A549 (cell line): ENCODE results near the gene NBEAL2. TPM values are rescaled to one million over a fixed set of nuclear protein-coding genes. Genes with fewer than 3 reads are reported as not detected.

Source experiments
- ATAC-seq, 2 experiments: fragments of 200-7000 bp in 1 of 2; fragments of >200 bp in 1 of 2; cut with Nextera tagmentation in 1 of 2; cut with Tn5 transposase in 1 of 2; 3 replicates each; pipeline versions ENCODE4 v1.8.0 to v1.9.1; 2018 to 2020; ENCODE audit warnings: mild to moderate bottlenecking in 1 of 2, moderate library complexity in 1 of 2
- CTCF ChIA-PET: fragments of 300-600 bp; sonication (Branson Sonifier 250); formaldehyde crosslinking; extraction: SDS; loops from one replicate; lab custom pipeline; 2021; ENCODE audit warnings: antibody characterized with exemption, inconsistent platforms; lab: Yijun Ruan, JAX
- POLR2A ChIA-PET: fragments of 350-600 bp; formaldehyde crosslinking; extraction: SDS; loops from one replicate; lab custom pipeline; 2021; ENCODE audit warnings: antibody characterized with exemption, inconsistent platforms; lab: Yijun Ruan, JAX
- DNase-seq, 2 experiments: peaks; one replicate each; pipeline versions ENCODE4 v3.0.0 to v3.0.0-alpha.2; 2011 to 2016; ENCODE audit warnings: low read depth in 1 of 2, low spot score in 1 of 2
- FAIRE-seq: peaks from 2 replicates; lab custom pipeline; 2011; peaks lifted over from hg19 to GRCh38; lab: Jason Lieb, UNC
- H3K27ac ChIP-seq, 2 experiments: fragments of >200 bp; sonication (Bioruptor Twin); formaldehyde crosslinking; 3 replicates each; pipeline ENCODE4 v1.5.1; 2016 to 2017
- H3K4me1 ChIP-seq: fragments of >200 bp; sonication (Bioruptor Twin); formaldehyde crosslinking; 3 replicates; pipeline ENCODE4 v1.6.1; 2016
- H3K4me2 ChIP-seq: fragments of >200 bp; sonication (Bioruptor Twin); formaldehyde crosslinking; 3 replicates; pipeline ENCODE4 v1.6.1; 2016
- H3K4me3 ChIP-seq: fragments of >200 bp; sonication (Bioruptor Twin); formaldehyde crosslinking; 3 replicates; pipeline ENCODE4 v1.5.1; 2016
- H3K9me3 ChIP-seq: fragments of >200 bp; sonication (Bioruptor Twin); formaldehyde crosslinking; 3 replicates; pipeline ENCODE4 v1.6.1; 2016
- BHLHE40 ChIP-seq: IDR thresholded peaks from 2 replicates; pipeline ENCODE4 v1.6.1; 2012; ENCODE audit warnings: low read depth, low read length, inconsistent platforms
- CEBPB ChIP-seq, 2 experiments: fragments of >200 bp in 1 of 2; sonication (Bioruptor Twin) in 1 of 2; formaldehyde crosslinking in 1 of 2; IDR thresholded peaks; 2 replicates each; pipeline ENCODE4 v1.6.1; 2012 to 2016
- CHD2 ChIP-seq: fragments of 150-350 bp; IDR thresholded peaks from 2 replicates; pipeline ENCODE4 v1.6.1; 2014; ENCODE audit warnings: low read length; ENCODE audit not compliant: partially characterized antibody
- E2F6 ChIP-seq: IDR thresholded peaks from 2 replicates; pipeline ENCODE4 v1.6.1; 2012; ENCODE audit warnings: low read depth, borderline replicate concordance
- FOSB ChIP-seq: fragments of 250-450 bp; sonication (Bioruptor Pico); IDR thresholded peaks from 2 replicates; pipeline ENCODE4 v1.5.0; 2020; ENCODE audit warnings: mild to moderate bottlenecking, moderate library complexity
- FOXS1 ChIP-seq: fragments of 250-450 bp; sonication (Bioruptor Pico); IDR thresholded peaks from 2 replicates; pipeline ENCODE4 v1.5.0; 2020; ENCODE audit warnings: mild to moderate bottlenecking, moderate library complexity
- GATA3 ChIP-seq: IDR thresholded peaks from 2 replicates; pipeline ENCODE4 v1.6.1; 2012; ENCODE audit warnings: borderline replicate concordance
- HDAC2 ChIP-seq: fragments of 200-600 bp; sonication (generic); IDR thresholded peaks from 2 replicates; pipeline ENCODE4 v1.6.1; 2016
- HES2 ChIP-seq: fragments of >200 bp; sonication (Bioruptor Twin); formaldehyde crosslinking; IDR thresholded peaks from 2 replicates; pipeline ENCODE4 v1.6.1; 2016
- HMGXB4 ChIP-seq: fragments of 250-450 bp; sonication (Bioruptor Pico); IDR thresholded peaks from 2 replicates; pipeline ENCODE4 v1.5.0; 2021; ENCODE audit warnings: mild to moderate bottlenecking, moderate library complexity, borderline replicate concordance
- HOXB13 ChIP-seq: fragments of 250-450 bp; sonication (Bioruptor Pico); IDR thresholded peaks from 2 replicates; pipeline ENCODE4 v1.5.0; 2020; ENCODE audit warnings: low read depth, mild to moderate bottlenecking, moderate library complexity
- MAZ ChIP-seq: fragments of 150-350 bp; IDR thresholded peaks from 2 replicates; pipeline ENCODE4 v1.6.1; 2014; ENCODE audit warnings: antibody characterized with exemption, low read depth, low read length, borderline replicate concordance
- NR3C1 ChIP-seq: fragments of >200 bp; sonication (Bioruptor Twin); formaldehyde crosslinking; IDR thresholded peaks from 3 replicates; pipeline ENCODE4 v1.6.1; 2017
- PHF8 ChIP-seq: fragments of 200-600 bp; sonication (generic); IDR thresholded peaks from 2 replicates; pipeline ENCODE4 v1.6.1; 2016; ENCODE audit warnings: low read depth, mild to moderate bottlenecking, antibody characterized with exemption, moderate library complexity, borderline replicate concordance
- POLR2A ChIP-seq: IDR thresholded peaks from 2 replicates; pipeline ENCODE4 v1.6.1; 2012; ENCODE audit warnings: mild to moderate bottlenecking, low read length
- RAD21 ChIP-seq, 2 experiments: fragments of >200 bp in 1 of 2; sonication (Bioruptor Twin) in 1 of 2; formaldehyde crosslinking in 1 of 2; IDR thresholded peaks in 1 of 2; conservative IDR thresholded peaks in 1 of 2; 2 replicates in 1 of 2; 3 replicates in 1 of 2; pipeline ENCODE4 v1.6.1; 2012 to 2018; ENCODE audit warnings: inconsistent platforms in 1 of 2
- REST ChIP-seq: fragments of 200-600 bp; sonication (generic); IDR thresholded peaks from 2 replicates; pipeline ENCODE4 v1.6.1; 2016; ENCODE audit warnings: antibody characterized with exemption, mild to moderate bottlenecking, moderate library complexity
- RNF2 ChIP-seq: fragments of 200-600 bp; sonication (generic); IDR thresholded peaks from 2 replicates; pipeline ENCODE4 v1.6.1; 2016; ENCODE audit warnings: low read depth, mild to moderate bottlenecking, antibody characterized with exemption, moderate library complexity, borderline replicate concordance
- WGBS: methylation state at CpG from one replicate; pipeline ENCODE4 v1.1.6; 2017; ENCODE audit errors: missing lambda C conversion rate; 5-methylcytosine and 5-hydroxymethylcytosine counted together
- polyA plus RNA-seq, 4 experiments: library from polyadenylated mRNA; depleted of rRNA in 3 of 4; stranded (reverse); fragments of >200 nt; fragmentation: RNase III in 1 of 4; extraction: RNeasy Plus Mini Kit Qiagen cat#74134 plus additional on column Dnase treatment in 1 of 4; gene quantifications; 2 replicates in 3 of 4; 3 replicates in 1 of 4; pipeline ENCODE4 v1.2.3, GENCODE V29; 2011 to 2017

NBEAL2 gene
- polyA plus RNA-seq, 2 of the 4 experiments (the other 2 are of a cell fraction): 9.6 to 47.3 TPM

GRCh38 chr3:47003461-47004368 is 24.2 kb downstream of the NBEAL2 start:
- ChIA-PET POLR2A (no interaction called here), CTCF (interaction anchor here (0.7 to 1.5 kb wide), 3 partner anchors 9 to 26 kb away, joined by 3 to 4 read pairs (median 3); no protein-coding TSS in a partner anchor)
- H3K9me3 ChIP-seq: no peaks in the 10 kb centered on the region
- DNase-seq (no peak), ATAC-seq (no peak), FAIRE-seq (no peak)
- no peak overlapping the region for H3K27ac ChIP-seq
- WGBS: 95% methylated on average over 17 of the region's 27 CpGs
- peaks cover 6% of the 10 kb centered on the region; the same call in 1 of the 3 replicates for H3K4me1 ChIP-seq
- no peak overlapping the region for H3K4me3 ChIP-seq
- no peak for TF ChIP-seq RNF2
- TF ChIP-seq HOXB13: no peak
- no peak for TF ChIP-seq PHF8
- H3K4me2 ChIP-seq: no peak overlapping the region

- H3K4me1 ChIP-seq: peaks cover 6% of the 10 kb centered on the region; the same call in 1 of the 3 replicates
- TF ChIP-seq GATA3: no peak
- TF ChIP-seq CHD2: no peak
- no peak for TF ChIP-seq HDAC2
- TF ChIP-seq FOXS1 (CRISPR knock-in tag): no peak
- TF ChIP-seq CEBPB (IDR thresholded peaks at IDR 0.05): no peak
- no peak for TF ChIP-seq BHLHE40
- no peak for TF ChIP-seq HES2
- no peak for TF ChIP-seq POLR2A
- no peak for TF ChIP-seq PHF8
- no peak for TF ChIP-seq FOSB
- no peak for TF ChIP-seq NR3C1
- TF ChIP-seq REST: no peak
- no peak for TF ChIP-seq HMGXB4 (CRISPR knock-in tag)
- no peak for TF ChIP-seq MAZ
- no peak for TF ChIP-seq E2F6
- TF ChIP-seq RAD21 (conservative IDR thresholded peaks at IDR 0.05 in 1 of 2, IDR thresholded peaks at IDR 0.05 in 1 of 2): no peak
- TF ChIP-seq, all 56 proteins: peak for 0
- ChIA-PET POLR2A (no interaction called here), CTCF (interaction anchor here (1.1 to 1.5 kb wide), 2 partner anchors 10 to 12 kb away, joined by 3 read pairs; no protein-coding TSS in a partner anchor)
- no peak overlapping the region for H3K27ac ChIP-seq
- 93% methylated on average over 9 of the region's 17 CpGs for WGBS
- H3K4me3 ChIP-seq: no peak overlapping the region
- ATAC-seq (no peak), DNase-seq (no peak), FAIRE-seq (no peak)
- no peak overlapping the region for H3K4me2 ChIP-seq
- H3K9me3 ChIP-seq: no peaks in the 10 kb centered on the region
Observed at GRCh38 chr3:47004369-47005211, 25.1 kb downstream of the NBEAL2 start.
